Activated T-helper 1 cell treated with Interleukin-2 at 50 U/mL for 16 hours (primary cell): ENCODE measurements around the gene HCFC2.
"Not testable (repeated sequence)": the region's sequence is repeated elsewhere in the genome, so short reads cannot be mapped to it uniquely, and the experiment has no call there.

Experiments used
- DNase-seq: peaks from one replicate; pipeline ENCODE4 v3.0.0-alpha.2; 2020; ENCODE audit warnings: low read depth

Gene HCFC2

DNA sequence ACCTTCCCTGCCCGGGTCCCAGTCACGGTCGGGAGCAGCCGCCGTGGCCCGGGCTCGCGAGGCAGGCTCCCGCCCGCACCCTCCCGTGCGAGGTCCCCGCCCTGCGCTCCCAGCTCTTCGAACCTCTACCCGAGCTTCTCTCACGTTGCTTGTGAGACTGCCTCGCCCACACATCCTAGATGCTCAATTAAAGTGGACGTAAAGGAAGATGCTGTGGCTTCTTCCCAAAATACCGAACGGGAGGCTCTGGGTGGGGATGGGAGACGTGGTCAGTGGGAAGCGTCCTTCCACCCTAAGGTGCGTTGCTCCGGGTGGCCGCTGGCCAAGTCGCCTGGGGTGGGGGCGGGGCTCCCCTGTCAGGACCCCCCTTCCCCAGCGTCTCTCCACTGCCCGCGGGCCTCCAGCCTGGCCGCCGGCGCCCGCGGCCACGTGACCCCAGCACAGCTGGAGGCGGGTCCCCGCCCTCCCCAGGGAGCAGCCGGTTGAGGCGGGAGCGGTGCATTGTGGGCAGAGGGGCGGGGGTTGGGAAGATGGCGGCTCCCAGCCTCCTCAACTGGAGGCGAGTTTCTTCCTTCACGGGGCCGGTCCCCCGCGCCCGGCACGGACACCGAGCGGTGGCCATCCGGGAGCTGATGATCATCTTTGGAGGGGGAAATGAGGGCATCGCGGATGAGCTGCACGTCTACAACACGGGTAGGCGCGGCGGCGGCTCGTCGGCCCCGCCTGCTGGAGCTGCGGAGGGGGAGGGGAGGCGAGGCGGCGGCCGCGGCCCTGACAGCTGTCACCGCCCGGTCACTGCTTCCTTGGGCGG, at the start of gene HCFC2:
HCFC2 (plus strand) TSS at position 501 of the 811 bp plus-strand sequence; CDS start at position 531, 30 bp downstream.
- DNase-seq = peak; percentile 77

- not testable (repeated sequence) for DNase-seq
Observed at GRCh38 chr12:104021862-104022261, 42.5 kb upstream of the HCFC2 start.

GRCh38 chr12:104022786-104023185, 41.5 kb upstream of the HCFC2 start:
- no peak for DNase-seq

GRCh38 chr12:104023710-104024109, 40.6 kb upstream of the HCFC2 start:
- DNase-seq = no peak

GRCh38 chr12:104024348-104024747, 40.0 kb upstream of the HCFC2 start:
- no peak for DNase-seq

DNA sequence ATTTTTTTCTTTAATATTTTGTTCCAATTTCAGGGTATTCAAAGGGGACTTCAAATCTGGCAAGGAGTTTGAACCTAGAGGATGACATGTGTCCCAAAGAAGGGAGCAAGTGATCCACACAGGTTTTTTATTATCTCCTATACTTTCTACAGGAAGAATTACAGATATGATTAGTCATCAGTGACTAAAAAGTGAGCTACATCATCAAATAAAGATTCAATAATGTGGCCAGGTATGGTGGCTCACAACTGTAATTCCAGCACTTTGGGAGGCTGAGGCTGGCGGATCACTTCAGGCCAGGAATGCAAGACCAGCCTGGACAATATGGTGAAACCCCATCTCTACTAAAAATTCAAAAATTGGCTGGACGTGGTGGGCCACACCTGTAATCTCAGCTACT, 38.6 kb upstream of the HCFC2 start:
- no peak for DNase-seq

DNA sequence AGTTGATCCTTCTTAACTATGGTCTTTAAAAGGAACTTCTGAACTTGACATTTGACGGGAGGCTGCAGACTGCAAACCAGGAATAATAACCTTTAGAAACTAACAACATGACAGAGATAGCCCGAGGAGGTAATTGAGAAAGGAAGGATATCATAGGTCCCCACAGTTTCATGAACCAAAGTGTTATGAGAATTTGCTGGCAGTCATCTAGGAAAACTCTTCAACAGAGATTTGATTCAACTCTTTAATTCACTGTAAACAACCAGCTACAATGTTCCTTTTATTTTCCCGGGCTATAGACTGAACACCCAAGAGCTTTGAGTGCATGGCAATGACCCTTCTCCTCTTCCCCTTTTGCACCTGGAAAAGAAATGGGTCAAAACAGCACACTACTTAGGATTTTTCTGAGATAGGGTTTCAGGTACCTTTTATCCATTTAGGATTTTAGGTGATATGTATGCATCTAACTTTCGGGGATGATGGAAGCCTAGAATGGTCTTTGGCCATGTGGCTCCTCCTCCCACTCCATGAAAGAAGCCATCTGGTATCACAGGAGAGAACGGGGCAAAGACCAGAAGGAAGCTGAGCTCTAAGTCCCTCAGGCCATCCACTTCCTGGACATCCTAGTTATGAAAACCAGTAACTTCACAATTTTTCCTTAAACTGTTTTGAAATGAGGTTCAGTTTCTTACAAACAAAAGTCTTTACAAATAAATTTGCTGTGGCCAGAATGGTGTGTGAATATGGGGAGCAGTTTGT, 37.3 kb upstream of the HCFC2 start:
- DNase-seq = no peak

- DNase-seq = not testable (repeated sequence)
Observed at GRCh38 chr12:104030596-104030995, 33.7 kb upstream of the HCFC2 start.

GRCh38 chr12:104036143-104036542, 28.2 kb upstream of the HCFC2 start:
- not testable (repeated sequence) for DNase-seq

DNA sequence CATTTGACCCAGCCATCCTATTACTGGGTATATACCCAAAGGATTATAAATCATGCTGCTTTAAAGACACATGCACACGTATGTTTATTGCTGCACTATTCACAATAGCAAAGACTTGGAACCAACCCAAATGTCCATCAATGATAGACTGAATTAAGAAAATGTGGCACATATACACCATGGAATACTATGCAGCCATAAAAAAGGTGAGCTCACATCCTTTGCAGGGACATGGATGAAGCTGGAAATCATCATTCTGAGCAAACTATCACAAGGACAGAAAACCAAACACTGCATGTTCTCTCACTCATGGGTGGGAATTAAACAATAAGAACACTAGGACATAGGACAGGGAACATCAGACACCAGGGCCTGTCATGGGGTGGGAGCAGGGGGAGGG, 24.6 kb upstream of the HCFC2 start:
- DNase-seq = not testable (repeated sequence)

DNA sequence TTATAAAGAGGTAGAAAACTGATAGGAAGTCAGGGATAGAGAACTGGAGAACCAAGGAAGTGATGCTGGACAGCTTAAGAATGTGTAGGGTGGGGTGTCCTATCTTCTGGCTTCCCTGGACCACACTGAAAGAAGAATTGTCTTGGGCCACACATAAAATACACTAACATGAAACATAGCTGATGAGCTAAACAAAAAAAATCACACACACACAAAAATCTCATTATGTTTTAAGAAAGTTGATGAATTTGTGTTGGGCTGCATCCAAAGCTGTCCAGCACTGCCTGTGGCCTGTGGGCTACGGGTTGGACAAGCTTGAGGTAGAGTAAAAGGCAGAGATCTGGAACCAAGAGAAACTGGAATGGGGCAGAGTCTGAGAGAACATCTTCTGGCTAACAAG, 21.8 kb upstream of the HCFC2 start:
- DNase-seq = no peak

- no peak for DNase-seq
Observed at GRCh38 chr12:104044158-104044557, 20.2 kb upstream of the HCFC2 start.

DNA sequence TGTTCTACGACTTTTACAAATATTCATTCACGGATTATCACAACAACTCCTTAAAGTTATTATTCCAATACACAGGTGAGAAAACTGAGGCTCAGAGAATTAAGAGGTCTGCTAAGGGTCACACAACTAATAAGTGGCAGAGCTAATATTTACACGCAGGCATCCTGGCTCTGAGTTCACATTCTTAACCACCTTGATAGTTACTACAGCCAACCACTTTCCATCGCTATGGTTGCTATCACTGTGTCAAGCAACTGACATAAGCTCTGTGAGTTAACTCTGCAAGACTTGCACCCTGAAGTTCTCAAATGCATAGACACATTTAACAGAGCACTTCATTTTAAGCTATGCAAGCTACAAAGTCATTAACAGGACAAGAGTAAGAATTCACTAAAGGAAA, 18.0 kb upstream of the HCFC2 start:
- DNase-seq = no peak

DNA sequence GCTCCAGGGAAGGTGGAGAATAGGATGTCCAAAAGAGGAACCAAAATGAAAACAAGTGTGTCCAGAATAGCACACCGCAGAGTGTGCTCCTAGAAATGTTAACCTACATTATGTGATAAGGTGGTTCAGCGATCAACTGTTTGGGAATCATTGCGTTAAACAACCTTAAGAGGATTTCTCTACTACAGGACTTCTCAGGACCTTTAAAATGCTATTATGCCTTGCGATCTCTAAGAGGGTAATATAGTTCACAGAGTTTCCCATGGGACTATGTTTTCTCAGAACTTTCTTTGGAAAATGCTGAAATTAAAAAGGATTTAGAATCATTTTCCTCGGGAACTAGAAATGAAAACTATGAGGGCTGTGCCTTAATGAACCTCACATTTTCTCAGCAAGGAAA, 16.2 kb upstream of the HCFC2 start:
- DNase-seq = no peak

DNA sequence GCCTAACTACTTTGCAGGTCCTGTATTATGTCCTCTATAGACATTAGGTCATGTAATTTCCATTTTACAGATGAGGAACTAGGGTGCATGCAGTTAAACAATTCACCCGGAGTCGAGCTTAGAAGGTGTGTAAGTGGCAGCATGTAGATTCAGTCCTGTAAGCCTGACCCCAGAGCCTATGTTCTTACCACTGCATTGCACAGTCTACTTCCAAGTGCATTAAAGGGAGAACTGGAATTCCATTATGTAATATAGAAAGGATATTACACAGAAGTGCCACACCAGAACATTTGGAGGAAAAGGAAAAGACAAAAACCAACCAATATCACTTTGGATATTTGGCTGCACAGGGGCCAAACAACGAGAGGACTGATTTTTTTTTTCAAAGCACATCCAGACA, 15.5 kb upstream of the HCFC2 start:
- no peak for DNase-seq

DNA sequence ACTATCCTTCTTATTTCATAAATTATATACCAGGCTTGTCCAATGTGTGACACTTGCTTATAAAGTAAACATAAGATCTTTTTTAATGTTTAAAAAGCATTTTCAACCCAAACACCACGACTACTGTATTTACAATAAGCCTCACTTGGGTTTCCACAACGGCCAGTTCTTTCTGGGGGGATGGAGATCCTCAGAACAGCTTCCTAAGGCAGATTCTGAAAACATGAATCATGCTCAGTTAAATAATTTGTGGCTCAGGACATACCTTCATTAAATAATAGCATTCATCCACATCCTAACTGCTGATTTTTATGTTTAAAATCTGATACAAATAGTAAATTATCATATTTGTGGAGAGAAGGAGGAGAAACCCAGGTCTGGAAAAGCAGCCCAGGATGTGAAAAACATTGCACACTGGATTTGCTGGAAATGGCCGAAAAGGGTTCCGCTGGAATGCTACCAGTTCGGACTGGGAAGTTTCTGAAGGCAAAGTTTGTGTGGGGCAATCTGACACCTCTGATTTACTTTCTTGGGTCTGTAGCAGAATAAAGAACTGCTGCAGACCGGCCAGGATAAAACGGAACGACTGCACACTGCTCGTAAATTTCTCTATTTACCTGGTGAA, 14.9 kb upstream of the HCFC2 start:
- DNase-seq = no peak

DNA sequence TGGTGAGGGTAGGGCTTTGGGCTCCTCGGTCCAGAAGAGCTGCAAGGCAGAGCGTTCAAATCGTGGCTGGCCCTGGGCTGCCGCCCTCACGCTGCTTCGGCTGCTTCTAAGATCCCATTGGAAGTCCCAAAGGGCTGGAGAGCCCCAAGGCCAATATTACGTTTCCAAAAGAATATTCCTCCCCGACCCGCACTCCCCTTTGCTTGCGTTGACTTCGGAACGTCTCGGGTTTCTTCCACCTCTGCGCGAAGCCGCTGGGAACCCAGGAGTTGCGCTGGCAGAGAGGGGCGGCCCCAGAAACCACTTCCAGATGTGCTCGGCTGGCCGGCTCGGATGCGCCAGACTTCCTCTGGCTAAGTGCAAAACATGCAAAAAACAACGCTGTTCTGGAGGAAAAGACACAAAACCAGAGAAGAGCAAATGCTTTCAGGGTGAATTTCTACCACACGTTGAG, 14.4 kb upstream of the HCFC2 start, which contains the start of gene GLT8D2:
GLT8D2 (minus strand) TSS at position 285 of the 454 bp plus-strand sequence. CDS start 30,539 bp downstream, outside the sequence.
- DNase-seq = no peak

DNA sequence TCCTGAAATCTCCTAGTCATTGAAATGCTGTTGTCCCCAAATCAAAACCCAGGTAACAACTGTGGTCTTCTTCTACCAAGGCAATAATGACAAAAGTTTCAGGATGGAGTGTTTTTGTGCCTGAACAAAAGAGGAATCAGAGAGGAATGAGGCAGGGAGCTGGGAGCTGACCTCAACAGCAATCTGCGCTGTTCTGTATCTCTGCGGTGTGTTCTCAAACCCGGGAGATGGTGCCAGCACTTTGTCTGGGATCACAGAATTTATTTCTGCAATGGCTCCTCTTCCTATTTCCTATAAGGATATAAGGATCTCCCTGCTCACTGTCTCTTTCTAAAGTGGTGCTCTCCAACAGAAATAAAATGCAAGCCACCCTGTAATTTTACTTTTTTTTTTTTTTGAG, 13.9 kb upstream of the HCFC2 start:
- DNase-seq = no peak

DNA sequence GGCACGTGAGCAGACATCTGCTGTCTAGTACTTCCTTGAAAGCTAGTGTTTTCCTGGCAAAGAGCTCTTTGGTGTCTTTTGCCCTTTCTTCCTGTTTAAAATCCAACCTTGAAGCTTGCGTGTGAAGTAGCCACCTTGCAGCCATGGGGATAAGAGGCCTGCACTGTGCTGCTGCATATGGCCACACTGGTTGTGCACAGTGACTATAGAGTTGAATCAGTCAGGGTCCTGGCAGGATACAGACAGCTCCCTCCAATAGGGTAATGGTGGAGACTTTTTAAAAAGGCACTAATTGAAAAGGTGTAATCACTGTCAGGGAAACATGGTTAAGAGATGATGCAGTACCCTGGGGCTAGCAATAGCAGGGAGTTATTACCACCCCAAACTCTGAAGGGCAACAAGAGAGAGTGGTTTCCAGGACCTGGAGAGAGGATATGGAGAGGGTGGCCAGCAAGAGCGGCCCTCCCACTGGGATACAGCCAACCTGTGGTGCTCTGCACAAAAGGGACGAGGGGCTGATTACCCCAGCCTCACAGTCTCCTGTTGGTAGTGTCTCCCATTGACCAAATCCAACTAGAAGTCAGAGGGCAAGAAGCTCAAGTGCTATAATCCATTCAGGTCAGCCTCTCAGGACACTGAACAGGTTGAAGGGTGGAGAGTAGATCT, 9.5 kb upstream of the HCFC2 start:
- no peak for DNase-seq

GRCh38 chr12:104055686-104056388, 8.5 kb upstream of the HCFC2 start:
- DNase-seq = no peak

DNA sequence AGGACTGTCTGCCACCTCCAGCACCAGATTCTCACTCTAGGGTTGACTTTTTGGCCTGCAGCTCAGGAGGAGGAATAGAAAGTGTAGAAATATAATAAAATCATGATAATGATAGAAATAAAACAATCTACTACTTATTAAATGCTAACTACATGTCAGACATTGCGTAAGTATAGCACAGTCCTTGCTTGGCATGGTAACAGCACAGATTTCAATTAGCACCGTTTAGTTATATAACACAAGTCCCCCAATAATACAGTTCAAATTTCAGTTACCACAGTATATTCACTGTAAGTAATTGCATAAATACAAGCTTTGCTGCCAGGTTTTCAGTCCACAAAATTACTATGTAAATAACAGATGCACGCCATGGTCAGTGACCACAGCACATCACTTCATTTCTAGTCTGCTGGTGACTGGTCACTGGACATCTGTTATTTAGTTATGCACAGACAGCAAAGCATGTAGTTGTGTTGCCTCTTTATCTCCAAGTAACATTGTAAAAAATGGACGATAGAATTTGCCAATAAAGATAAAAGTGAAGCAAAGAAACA, 7.8 kb upstream of the HCFC2 start:
- DNase-seq = no peak
